WI38 (cell line): ENCODE data around the gene NAA35.

Experiments used
- H3K4me3 ChIP-seq: 2 replicates; pipeline ENCODE4 v1.5.1; 2011; ENCODE audit warnings: low read depth, mild to moderate bottlenecking, control low read depth, low read length
- CTCF ChIP-seq: IDR thresholded peaks from 2 replicates; pipeline ENCODE4 v1.5.1; 2012; ENCODE audit warnings: low read depth, mild to moderate bottlenecking, control low read depth, low read length

The NAA35 gene

GRCh38 chr9:86064220-86064619, 123.3 kb downstream of the NAA35 start:
- TF ChIP-seq CTCF, result no peak
- no peak overlapping the region for H3K4me3 ChIP-seq

GRCh38 chr9:86069206-86069869, 128.4 kb downstream of the NAA35 start:
- H3K4me3 ChIP-seq, result no peak overlapping the region
- TF ChIP-seq CTCF, result no peak
